Suprapubic skin (tissue), 4 donors: ENCODE results near the gene SORCS2.

ENCODE experiments used
- EP300 ChIP-seq: sonication (generic); formaldehyde crosslinking; IDR thresholded peaks from one replicate; pipeline ENCODE4 v1.6.1; 2017; ENCODE audit warnings: antibody characterized with exemption
- POLR2A ChIP-seq, 2 donors: fragments of 450-650 bp; IDR thresholded peaks; one replicate each; pipeline ENCODE4 v1.6.1; 2017; ENCODE audit warnings: antibody characterized with exemption in 2 of 2, mild to moderate bottlenecking in 2 of 2, moderate library complexity in 2 of 2
- POLR2AphosphoS5 ChIP-seq, 3 donors: sonication (generic); formaldehyde crosslinking; IDR thresholded peaks; one replicate each; pipeline ENCODE4 v1.6.1; 2017; ENCODE audit warnings: antibody characterized with exemption in 3 of 3
- TF ChIP-seq, protein P1 (sequence below), 2 donors: fragments of 200-600 bp in 1 of 2; fragments of 450-650 bp in 1 of 2; sonication (generic) in 1 of 2; IDR thresholded peaks; one replicate each; pipeline ENCODE4 v1.5.1; 2016 to 2019; ENCODE audit warnings: antibody characterized with exemption in 2 of 2, mild to moderate bottlenecking in 1 of 2, moderate library complexity in 1 of 2

DNA sequence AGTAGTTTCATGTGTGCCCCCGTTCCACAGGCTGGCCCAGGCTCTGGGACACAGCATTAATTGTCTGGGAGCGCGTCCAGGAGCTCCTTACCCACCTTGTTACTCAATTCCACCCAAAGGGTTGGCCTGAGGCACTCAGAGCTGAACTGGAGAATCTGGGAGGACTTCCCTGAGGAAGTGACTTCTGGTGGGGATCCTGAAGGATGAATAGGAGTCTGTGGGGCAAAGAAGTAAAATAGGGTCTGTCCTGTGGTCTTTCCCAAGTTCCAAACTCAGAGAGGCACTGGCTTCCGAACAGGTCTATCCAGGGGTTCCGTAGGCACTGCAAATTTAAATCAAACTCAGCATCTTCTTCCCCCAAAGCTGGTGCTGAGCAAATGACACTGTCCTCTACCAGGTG lies 543.1 kb downstream of the SORCS2 start:
- TF ChIP-seq, protein P1, sequence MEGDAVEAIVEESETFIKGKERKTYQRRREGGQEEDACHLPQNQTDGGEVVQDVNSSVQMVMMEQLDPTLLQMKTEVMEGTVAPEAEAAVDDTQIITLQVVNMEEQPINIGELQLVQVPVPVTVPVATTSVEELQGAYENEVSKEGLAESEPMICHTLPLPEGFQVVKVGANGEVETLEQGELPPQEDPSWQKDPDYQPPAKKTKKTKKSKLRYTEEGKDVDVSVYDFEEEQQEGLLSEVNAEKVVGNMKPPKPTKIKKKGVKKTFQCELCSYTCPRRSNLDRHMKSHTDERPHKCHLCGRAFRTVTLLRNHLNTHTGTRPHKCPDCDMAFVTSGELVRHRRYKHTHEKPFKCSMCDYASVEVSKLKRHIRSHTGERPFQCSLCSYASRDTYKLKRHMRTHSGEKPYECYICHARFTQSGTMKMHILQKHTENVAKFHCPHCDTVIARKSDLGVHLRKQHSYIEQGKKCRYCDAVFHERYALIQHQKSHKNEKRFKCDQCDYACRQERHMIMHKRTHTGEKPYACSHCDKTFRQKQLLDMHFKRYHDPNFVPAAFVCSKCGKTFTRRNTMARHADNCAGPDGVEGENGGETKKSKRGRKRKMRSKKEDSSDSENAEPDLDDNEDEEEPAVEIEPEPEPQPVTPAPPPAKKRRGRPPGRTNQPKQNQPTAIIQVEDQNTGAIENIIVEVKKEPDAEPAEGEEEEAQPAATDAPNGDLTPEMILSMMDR (IDR thresholded peaks at IDR 0.05) = no peak
- TF ChIP-seq POLR2A (IDR thresholded peaks at IDR 0.05) (no peak), EP300 (no peak), POLR2AphosphoS5 (IDR thresholded peaks at IDR 0.05) (no peak)
